ENCODE measurements around the gene CCL24.

GRCh38 chr7:75762350-75762917, 51.2 kb downstream of the CCL24 start:
- TF ChIP-seq CTCF (optimal IDR thresholded peaks at IDR 0.05 in 1 of 3, IDR thresholded peaks at IDR 0.05 in 1 of 3, conservative IDR thresholded peaks at IDR 0.05 in 1 of 3; ENCODE audit: extremely low read depth in 1 of 3, insufficient read depth in 2 of 3, low read length in 3 of 3) (peak in 2 of 3 experiments; percentile 64 to 79), EZH2 (IDR thresholded peaks at IDR 0.05; ENCODE audit: low read length) (no peak)
